ENCODE results near the gene ZNF805.

- TF ChIP-seq, protein P1, sequence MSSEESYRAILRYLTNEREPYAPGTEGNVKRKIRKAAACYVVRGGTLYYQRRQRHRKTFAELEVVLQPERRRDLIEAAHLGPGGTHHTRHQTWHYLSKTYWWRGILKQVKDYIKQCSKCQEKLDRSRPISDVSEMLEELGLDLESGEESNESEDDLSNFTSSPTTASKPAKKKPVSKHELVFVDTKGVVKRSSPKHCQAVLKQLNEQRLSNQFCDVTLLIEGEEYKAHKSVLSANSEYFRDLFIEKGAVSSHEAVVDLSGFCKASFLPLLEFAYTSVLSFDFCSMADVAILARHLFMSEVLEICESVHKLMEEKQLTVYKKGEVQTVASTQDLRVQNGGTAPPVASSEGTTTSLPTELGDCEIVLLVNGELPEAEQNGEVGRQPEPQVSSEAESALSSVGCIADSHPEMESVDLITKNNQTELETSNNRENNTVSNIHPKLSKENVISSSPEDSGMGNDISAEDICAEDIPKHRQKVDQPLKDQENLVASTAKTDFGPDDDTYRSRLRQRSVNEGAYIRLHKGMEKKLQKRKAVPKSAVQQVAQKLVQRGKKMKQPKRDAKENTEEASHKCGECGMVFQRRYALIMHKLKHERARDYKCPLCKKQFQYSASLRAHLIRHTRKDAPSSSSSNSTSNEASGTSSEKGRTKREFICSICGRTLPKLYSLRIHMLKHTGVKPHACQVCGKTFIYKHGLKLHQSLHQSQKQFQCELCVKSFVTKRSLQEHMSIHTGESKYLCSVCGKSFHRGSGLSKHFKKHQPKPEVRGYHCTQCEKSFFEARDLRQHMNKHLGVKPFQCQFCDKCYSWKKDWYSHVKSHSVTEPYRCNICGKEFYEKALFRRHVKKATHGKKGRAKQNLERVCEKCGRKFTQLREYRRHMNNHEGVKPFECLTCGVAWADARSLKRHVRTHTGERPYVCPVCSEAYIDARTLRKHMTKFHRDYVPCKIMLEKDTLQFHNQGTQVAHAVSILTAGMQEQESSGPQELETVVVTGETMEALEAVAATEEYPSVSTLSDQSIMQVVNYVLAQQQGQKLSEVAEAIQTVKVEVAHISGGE (tag by site-specific recombination; conservative IDR thresholded peaks at IDR 0.05; ENCODE audit: low read depth), result no peak
- TF ChIP-seq, protein P2, sequence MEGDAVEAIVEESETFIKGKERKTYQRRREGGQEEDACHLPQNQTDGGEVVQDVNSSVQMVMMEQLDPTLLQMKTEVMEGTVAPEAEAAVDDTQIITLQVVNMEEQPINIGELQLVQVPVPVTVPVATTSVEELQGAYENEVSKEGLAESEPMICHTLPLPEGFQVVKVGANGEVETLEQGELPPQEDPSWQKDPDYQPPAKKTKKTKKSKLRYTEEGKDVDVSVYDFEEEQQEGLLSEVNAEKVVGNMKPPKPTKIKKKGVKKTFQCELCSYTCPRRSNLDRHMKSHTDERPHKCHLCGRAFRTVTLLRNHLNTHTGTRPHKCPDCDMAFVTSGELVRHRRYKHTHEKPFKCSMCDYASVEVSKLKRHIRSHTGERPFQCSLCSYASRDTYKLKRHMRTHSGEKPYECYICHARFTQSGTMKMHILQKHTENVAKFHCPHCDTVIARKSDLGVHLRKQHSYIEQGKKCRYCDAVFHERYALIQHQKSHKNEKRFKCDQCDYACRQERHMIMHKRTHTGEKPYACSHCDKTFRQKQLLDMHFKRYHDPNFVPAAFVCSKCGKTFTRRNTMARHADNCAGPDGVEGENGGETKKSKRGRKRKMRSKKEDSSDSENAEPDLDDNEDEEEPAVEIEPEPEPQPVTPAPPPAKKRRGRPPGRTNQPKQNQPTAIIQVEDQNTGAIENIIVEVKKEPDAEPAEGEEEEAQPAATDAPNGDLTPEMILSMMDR (tag by site-specific recombination; IDR thresholded peaks at IDR 0.05), result no peak
- TF ChIP-seq ZNF707 (tag by site-specific recombination; IDR thresholded peaks at IDR 0.05) (no peak), ZXDB (tag by site-specific recombination; IDR thresholded peaks at IDR 0.05) (no peak)
- TF ChIP-seq, protein P3, sequence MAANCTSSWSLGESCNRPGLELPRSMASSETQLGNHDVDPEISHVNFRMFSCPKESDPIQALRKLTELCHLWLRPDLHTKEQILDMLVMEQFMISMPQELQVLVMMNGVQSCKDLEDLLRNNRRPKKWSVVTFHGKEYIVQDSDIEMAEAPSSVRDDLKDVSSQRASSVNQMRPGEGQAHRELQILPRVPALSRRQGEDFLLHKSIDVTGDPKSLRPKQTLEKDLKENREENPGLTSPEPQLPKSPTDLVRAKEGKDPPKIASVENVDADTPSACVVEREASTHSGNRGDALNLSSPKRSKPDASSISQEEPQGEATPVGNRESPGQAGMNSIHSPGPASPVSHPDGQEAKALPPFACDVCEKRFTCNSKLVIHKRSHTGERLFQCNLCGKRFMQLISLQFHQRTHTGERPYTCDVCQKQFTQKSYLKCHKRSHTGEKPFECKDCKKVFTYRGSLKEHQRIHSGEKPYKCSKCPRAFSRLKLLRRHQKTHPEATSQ (tag by site-specific recombination; IDR thresholded peaks at IDR 0.05), result no peak
Measured at GRCh38 chr19:57242821-57243220, 2.4 kb downstream of the ZNF805 start.
